ENCODE measurements around the gene AARS1.
A peak's percentile ranks its signal among the peaks of the same experiment; 100 is the strongest.
"Not testable (repeated sequence)": the region's sequence is repeated elsewhere in the genome, so short reads cannot be mapped to it uniquely, and the experiment has no call there.

AARS1 gene

DNA sequence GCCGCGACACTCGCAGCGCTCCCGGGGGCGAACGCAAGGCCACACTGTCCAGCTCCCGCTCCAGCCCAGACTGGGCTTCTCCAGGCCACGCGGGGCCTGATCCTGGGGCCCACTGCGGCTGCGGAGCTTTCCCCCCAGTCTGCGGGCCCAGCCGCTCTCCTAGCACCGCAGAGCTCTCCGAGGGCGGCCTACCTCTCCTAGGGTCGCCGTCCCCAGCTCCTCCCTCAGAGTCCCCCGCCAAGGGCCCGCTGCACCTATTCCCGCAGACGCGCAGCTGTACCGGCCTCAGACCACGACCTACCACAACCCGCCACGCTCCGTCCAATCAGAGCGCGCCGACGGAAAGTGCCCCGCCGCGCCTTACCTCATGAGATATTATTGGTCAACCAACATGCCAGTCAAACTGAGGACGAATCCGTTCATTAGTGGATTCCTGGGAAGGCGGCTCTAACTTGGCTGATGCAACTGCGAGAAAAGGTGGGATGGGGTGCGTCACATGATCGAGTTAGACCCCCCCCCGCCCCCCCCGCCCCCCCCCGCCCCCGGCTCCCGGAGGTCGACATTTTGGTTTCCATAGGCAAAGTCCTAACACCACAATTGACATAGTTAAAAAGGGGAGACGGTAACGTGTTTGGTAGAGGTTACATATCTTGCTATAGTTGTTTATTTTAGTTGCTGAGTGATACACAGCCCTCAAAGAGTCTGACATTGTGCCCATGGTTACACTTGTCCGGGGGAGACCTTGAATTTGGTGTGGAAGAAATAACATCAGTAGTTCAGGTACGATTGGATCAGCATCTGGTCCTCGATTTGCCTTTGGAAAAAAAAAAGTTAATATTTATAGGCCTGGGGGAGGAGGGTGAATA lies at the start of gene AARS1:
Gene AARS1, minus strand, starts transcription at position 278 of the 866 bp plus-strand sequence. CDS start 6,743 bp downstream, outside the sequence.
- FAIRE-seq: peak; percentile 79

DNA sequence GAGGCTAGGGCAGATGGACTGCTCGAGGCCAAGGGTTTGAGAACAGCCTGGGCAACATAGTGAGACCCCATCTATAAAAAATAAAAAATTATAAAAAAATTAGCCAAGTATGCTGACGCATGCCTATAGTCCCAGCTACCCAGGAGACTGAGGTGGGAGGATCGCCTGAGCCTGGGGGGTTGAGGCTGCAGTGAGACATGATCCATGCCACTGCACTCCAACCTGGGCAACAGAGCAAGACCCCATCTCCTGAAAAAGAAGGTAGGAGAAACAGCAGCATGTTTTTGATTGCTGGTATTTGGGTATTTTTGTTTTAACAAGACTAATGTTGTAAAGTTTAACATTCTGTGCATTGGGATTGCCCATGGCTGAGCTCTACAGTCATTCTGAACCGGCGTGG lies 48.5 kb upstream of the AARS1 start:
- FAIRE-seq: no peak

DNA sequence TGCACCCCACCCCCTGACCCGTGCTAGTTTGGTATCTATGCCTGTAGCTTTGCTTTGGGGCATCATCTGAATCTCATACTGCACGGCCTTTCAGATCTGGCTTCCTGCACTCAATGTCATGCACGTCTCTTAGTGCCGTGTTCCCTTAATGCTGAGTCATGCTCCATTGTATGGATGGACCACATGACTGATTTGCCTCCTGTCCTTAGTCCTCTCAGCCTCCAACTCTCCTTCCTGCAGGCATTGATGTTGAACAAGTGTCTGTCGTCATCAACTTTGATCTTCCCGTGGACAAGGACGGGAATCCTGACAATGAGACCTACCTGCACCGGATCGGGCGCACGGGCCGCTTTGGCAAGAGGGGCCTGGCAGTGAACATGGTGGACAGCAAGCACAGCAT lies 43.4 kb upstream of the AARS1 start:
- not testable (repeated sequence) for FAIRE-seq

DNA sequence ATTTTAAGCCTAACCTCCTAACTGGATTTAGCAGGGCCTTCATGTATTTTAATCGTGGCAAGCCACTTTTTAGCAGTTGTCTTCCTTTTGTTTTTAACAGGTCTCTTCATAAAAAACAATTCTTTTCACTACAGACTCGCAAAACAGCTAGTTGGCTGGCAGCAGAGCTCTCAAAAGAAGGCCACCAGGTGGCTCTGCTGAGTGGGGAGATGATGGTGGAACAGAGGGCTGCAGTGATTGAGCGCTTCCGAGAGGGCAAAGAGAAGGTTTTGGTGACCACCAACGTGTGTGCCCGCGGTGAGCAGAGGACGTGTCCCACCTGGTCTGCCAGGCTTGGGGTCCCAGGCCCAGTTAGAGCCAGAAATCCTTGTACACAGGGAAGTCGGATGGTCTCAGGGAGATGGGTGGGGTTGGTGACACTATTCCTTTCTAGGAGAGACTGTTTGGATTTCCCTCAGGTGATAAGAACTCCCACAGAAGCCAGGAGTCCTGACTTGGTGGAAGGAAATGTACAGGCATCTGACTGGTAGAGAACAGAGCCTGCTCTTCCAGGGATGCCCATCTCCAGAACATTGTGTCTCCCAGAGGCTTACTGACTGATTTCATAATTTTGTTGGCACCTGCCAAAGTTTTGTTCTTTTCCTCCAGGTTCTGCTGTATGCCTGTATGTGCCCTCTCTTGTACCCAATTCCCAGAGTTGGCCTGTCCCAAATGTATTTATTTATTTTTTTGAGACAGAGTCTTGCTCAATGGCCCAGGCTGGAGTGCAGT lies 42.5 kb upstream of the AARS1 start:
- FAIRE-seq: peak; percentile 41

DNA sequence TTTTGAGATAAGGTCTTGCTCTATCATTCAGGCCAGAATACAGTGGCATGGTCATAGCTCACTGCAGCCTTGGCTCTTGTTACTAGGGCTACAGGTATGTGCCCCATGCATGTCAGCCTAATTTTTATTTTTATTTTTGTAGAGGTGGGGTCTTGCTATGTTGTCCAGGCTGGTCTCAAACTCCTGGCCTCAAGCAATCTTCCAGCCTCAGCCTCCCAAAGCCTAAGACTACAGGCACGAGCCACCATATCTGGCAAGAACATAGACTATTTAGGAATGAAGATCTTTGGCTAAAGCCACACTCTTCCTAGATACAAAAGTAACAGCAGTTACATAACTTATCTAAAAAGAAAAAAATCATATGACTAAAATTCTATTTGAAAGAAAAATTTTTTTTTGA lies 41.8 kb upstream of the AARS1 start:
- no peak for FAIRE-seq

DNA sequence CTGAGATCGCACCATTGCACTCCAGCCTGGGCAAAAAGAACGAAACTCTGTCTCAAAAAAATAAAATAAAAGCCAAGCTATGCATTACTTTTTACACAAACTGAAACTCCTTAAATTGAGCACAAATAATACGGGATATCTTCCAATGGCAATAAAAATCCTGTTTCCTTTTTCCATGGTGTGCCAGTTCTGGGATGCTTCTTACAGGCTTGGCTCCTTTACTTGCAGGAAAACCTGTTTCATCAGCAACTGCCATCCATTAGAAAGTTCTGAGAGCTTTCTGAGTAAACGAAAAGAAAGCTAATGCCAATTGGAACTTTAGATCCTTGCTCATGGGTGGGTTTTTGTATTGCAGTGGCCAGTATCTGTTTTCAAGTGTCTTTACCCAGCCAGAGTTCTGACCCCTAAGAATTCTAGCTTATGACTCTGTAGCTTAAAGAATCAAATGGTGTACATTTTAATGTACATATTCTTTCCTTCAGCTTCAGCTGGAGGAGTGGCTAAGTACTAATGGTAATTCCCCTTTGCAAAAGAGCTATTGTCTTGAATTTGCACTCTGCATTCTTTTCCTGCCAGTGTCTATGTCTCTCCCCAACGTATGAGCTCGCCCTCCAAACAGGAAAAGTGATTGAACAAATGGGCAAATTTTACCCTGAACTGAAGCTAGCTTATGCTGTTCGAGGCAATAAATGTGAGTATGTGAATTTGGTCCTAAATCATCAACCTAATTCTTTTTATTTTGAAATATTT lies 35.9 kb upstream of the AARS1 start:
- FAIRE-seq: no peak

DNA sequence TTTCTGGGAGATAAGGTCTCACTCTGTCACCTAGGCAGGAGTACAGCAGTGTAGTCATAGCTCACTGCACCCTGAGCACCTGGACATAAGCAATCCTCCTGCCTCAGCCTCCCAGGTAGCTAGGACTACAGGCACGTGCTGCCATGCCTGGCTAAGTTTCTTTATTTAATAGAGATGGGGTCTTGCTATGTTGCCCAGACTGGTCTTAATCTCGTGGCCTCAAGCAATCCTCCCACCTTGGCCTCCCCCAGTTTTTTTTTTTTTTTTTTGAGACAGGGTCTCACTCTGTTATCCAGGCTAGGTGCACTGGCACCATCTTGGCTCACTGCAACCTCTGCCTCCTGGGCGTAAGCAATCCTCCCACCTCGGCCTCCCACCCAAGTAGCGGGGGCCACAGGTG lies 30.8 kb upstream of the AARS1 start:
- FAIRE-seq: no peak

DNA sequence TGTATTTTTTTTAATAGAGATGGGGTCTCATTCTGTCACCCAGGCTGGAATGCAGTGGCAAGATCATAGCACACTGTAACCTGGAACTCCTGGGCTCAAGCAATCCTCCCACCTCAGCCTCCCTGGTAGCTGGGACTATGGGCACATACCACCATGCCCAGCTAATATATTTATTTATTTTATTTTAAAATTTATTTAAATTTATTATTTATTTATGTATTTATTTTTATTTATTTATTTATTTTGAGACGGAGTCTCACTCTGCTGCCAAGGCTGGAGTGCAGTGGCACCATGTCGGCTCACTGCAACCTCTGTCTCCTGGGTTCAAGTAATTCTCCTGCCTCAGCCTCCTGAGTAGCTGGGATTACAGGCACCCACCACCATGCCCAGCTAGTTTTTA lies 18.4 kb upstream of the AARS1 start:
- not testable (repeated sequence) for FAIRE-seq

DNA sequence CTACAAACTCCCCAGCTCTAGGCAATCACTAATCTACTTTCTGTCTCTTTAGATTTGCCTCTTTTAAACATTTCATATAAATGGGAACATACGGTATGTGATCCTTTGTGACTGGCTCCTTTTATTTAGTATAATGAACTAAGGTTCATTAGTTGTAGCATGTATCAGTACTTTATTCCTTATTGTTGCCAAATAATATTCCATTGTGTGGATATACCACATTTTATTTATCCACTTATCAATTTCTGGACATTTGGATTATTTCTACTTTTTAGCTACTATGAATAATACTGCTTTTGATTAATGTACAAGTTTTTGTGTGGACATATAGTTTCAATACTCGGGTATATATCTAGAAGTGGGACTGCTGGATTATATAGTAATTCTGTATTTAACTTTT lies 17.6 kb upstream of the AARS1 start:
- no peak for FAIRE-seq

DNA sequence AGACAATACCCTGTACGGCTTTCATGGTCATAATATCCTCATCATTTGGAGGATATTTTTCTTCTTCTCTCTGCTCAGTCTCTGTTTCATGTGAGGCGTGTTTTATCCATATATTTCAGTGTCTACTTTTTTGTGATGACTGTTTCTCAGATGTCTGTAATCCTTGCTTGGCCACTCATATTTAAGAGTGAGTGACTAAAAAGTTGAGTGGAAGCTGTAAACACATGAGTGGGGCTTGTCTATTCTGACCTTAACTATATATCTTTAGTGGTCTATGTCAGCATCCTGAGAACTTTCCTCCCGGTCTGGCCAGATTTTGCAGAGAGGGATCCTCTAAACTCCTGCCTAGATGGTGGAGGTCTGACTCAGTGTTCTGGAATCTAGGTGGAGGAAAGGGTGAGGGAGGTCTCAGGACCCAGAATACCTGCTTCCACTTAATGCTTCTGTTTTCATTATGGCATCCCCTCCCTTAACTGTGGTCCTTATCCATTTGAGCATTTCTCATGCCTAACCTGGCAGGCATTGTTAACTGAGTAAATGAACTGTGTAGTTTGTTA lies 15.7 kb upstream of the AARS1 start:
- no peak for FAIRE-seq

DNA sequence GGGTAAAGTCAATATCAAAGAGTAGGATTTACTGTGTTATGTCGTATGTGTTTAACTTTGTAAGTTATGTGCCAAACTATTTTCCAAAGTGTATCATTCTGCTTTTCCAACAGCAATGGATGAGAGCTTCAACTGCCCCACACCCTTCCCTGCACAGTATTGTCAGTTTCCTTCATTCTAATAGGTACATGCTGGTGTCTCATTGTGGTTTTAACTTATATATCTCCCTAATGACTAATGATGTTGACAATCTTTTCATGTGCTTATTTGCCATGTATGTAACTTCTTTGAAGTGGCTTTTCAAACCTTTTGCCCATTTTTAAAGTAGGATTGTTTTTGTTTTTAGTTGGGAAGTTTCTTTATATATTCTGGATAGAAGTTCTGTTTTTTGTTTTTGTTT lies 13.4 kb upstream of the AARS1 start:
- FAIRE-seq: no peak

DNA sequence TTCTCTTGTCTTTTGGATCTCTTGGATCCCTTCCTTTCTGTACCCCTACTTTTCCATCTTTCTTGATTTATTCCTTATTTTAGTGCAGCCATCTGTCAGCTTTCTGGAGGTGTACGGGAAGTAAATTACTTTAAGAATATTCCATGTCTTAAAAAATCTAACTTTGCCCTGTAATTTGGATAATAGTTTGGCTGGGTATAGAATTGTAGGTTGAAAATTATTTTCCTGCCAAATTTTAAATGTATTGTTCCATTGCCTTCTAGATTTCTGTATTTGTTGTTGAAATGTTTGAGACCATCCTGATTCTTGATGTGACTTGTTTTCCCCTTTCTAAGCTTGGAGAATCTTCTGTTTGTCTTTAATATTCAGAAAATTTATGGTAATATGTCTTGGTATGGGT lies 11.8 kb upstream of the AARS1 start:
- no peak for FAIRE-seq

DNA sequence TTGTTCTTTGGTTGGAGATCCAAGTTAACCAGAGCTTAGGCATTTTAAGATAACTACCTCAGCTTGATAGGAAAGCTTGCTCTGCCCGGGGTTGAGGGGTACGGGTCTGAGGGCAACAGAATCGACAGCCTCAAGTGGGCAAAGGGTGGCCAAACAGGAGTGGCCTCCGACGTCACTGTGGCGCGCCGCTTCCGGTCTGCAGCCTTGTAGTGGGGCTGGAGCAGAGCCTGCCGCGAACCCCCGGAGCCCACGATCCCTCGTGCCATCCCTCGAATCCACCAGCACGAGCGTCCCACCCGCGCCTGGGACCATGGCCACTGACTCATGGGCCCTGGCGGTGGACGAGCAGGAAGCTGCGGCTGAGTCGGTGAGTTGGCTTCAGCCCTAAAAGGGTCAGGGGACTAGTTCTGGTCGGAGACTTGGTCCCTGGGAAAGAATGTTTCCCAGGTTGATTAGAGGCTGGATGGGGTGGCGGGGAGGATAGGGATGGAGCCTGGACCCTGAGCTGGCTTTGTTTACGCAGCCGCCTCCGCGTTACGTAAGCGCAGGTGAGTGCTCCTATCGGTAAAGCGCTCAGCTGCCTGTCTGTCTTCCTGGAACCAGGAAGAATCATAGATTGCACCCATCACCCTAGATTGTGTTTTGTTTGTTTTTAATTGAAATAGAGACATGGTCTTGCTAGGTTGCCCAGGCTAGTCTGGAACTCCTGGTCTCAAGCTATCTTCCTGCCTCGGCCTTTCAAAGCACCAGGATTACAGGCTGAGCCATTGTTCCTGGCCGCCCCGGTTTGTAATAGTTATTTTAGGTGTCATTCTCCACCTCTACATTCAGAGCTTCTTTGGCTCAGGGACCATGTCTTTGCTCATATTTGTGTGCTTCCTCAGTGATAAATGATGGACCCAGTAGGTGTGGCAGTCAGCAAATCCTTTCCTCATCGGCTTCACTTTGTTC lies 10.0 kb upstream of the AARS1 start, which contains the start of gene DDX19B:
Gene DDX19B, plus strand, starts transcription at position 199 of the 951 bp plus-strand sequence. Its CDS starts 112 bp downstream, at position 311.
- no peak for FAIRE-seq

DNA sequence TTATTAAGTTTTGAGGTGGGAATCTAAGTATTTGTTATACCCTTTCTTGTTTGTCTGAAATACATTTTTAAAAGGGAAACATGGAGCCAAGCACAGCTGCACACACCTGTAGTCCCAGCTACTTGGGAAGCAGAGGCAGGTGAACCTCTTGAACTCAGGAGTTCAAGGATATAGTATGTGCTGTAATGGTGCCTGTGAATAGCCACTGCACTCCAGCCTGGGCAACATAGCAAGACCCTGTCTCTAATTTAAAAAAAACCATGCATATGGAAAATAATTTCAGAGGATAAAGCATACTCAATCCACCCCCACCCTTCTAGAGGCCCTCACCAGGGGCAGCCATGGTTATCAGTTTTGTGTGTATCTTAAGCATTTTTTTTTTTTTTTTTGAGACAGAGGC lies 6.3 kb upstream of the AARS1 start:
- FAIRE-seq: no peak

DNA sequence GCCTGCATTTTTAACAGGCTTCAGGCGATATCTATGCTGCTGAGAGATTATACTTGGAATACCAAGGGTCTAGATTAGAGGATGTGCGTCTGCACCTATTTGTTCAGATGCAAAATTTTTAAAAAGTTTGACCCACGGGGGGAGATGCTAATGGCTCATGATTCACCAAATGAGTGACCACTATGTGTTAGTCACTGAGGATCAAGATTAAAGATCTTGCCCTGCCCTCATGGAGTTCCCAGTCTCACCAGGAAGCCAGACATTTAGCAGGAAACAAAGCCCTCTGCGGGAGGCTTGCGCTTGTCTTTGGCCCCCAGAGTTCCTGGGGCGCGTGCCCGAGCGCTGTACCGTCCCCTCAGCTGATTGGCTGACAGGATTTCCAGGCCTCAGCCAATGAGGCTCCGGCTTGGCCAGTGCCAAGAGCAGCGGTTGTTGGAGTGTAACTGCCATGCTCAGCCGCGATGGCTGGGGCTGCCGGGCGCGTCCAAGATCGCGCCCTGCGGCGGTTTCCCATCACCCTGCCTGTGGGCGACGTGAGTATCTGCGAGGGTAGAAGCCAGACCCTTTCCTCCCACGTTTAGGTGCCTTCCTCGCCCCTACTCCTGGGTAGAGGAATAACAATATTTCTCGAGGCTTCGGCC lies 5.2 kb upstream of the AARS1 start:
- no peak for FAIRE-seq

DNA sequence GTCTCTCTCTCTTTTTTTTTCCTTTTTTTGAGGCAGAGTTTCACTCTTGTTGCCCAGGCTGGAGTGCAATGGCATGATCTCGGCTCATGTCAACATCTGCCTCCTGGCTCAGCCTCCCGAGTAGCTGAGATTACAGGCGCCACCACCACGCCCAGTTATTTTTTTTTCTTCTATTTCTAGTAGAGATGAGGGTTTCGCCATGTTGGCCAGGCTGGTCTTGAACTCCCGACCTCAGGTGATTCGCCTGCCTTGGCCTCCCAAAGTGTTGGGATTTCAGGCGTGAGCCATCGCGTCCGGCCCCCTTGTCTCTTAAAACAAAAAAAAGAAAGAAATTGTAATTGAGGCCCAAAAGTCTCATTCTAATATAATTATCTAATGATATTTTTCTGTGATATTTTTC lies 2.8 kb upstream of the AARS1 start:
- not testable (repeated sequence) for FAIRE-seq

DNA sequence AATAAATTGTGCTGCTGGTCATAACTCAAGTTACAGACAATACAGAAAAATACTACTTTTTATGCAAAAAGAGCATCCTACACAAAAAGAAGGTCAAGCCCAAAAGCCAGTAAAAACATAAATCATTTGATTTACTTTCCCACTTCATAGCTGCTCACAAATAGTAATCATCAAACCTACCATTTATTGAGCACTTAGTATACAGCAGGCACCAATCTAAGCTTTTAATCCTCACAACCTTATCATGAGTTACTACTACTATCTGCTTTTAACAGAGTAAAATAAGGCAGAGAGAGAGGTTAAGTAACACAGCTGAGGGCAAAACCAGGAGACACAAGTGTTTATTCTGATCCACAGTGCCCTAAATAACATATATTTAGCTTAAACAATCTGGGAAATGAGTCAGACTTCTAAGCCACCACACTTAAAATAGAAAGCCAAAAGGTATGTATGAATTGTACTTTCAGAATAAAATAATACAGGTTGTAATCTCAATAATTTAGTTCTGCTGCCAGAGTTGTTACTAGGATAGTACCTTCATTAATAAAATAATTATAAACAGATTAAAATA lies 1.7 kb upstream of the AARS1 start:
- no peak for FAIRE-seq

DNA sequence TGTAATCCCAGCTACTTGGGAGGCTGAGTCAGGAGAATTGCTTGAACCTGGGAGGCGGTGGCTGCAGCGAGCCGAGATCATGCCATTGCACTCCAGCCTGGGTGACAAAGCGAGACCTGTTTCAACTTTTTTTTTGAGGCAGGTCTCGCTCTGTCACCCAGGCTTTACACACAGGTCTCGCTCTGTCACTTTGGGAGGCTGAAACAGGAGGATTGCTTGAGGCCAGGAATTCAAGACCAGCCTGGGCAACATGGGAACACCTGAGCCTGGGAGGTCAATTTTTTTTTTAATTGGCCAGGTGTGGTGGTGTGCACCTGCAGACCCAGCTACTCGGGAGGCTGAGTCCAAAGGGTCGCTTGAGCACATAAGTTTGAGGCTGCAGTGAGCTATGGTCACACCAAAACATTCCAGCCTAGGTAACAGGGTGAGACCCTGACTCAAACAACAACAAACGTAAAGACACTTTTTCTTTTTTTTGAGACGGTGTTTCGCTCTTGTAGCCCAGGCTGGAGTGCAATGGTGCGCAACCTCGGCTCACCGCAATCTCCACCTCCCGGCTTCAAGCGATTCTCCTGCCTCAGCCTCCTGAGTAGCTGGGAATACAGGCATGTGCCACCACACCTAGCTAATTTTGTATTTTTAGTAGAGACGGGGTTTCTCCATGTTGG lies 1.9 kb downstream of the AARS1 start:
- FAIRE-seq: not testable (repeated sequence)

DNA sequence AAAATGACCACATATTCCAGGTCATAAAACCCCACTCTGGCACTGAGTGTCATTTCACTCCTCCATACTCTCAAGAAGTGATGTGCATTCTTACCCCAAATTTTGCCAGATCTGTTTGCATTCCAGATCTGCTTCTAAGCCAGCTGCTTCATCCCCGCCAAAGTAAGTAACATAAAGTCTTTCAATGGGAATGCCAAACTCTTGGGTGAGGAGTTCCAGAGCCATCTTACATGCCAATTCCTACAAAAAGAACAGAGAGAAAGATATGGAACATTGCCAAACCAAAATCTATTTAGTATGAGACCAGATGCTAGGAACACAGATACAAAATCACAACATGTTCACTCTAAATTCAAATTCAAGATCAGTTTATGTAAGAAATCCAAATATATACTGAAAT lies 12.9 kb downstream of the AARS1 start:
- no peak for FAIRE-seq

DNA sequence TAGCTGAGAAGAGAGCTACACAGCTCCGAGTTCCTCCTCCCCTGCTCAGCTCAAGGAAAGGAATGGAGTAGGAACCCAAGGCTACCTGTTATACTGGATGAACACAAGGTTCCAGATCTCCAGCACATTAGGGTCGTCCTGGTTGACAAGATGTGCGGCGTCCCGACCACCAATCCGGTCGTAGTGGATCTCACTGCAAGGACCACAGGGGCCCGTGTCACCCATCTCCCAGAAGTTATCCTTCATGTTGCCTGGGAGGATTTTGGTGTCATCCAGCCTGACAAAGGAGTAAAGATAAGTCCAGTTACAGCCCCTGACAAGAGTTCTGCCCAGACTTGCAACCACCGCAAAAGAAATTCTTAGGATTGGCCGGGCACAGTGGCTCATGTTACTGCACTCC lies 17.6 kb downstream of the AARS1 start:
- FAIRE-seq: no peak
